SH-SY5Y (cell line): ENCODE measurements around the gene SMIM44.

Experiments used
- GATA2 ChIP-seq: IDR thresholded peaks from 2 replicates; pipeline ENCODE4 v1.6.1; 2011; ENCODE audit warnings: mild to moderate bottlenecking, low read depth, low read length
- GATA3 ChIP-seq: IDR thresholded peaks from 2 replicates; pipeline ENCODE4 v1.6.1; 2011; ENCODE audit warnings: low read depth, mild to moderate bottlenecking, low read length, moderate library complexity

DNA sequence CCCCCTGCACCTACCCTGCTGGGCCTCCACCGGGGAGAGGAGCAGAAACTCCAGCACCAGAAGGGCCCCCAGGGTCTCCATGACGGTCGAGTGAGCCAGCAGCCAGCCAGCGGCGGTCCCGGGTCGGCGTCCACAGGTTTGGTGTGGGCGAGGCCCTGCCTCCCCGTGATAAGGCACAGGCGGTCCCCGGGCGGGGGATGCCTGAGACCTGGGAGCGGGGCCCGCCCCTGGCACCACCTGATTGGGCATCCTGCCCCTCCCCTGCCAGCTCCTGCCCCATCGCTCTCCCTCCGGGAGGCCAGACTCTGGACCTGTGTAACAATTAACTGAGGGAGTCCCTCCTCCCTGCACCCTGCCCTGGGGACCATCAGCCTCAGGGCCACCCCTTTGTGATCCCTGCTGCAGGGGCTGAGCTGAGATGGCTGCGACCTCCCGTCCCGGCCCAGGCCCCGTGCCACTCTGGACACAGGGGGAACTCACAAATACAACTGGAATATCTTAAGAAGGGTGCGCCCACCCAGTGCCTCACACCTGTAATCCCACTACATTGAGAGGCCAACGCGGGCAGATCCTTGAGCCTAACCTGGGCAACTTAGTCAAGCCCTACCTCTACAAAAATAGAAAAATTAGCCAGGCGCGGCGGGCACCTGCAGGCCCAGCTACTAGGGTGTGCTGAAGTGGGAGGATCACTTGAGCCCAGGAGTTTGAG is 2.7 kb downstream of the SMIM44 start, which contains the start of gene SMIM24:
- TF ChIP-seq GATA2: no peak
- no peak for TF ChIP-seq GATA3
